Measurements from ENCODE around the gene HOXD4. TPM values are rescaled to one million over a fixed set of nuclear protein-coding genes. Genes with fewer than 3 reads are reported as not detected.
A peak's percentile ranks its signal among the peaks of the same experiment; 100 is the strongest.

HOXD4 gene
- total and polyA plus RNA-seq, 12 donors: 0.13 to 1.6 (median 0.40) TPM; not detected in 2

- DNase-seq (no peak), ATAC-seq (peak in 1 of 8 donors; percentile 18)
- 18 to 23% methylated on average over 60 of the region's 60 CpGs for WGBS, 2 donors
- H3K4me3 ChIP-seq: peak overlapping the region in 3 of 10 donors; percentile 7 to 31 (median 11)
- intact Hi-C loops (cut with DNase I): no loop called here
- TF ChIP-seq CTCF (IDR thresholded peaks at IDR 0.05): no peak
- H3K4me1 ChIP-seq: peaks cover 0 to 19% (median 5%) of the 10 kb centered on the region in 9 donors
- H3K9me3 ChIP-seq: no peaks in the 10 kb centered on the region
- peaks cover 32 to 100% (median 100%) of the 10 kb centered on the region in 7 donors for H3K27me3 ChIP-seq
- H3K36me3 ChIP-seq: no peaks in the 10 kb centered on the region
- H3K27ac ChIP-seq: peak overlapping the region in 2 of 10 donors; percentile 8 to 51
Observed at GRCh38 chr2:176172007-176172894, 20.9 kb downstream of the HOXD4 start.

DNA sequence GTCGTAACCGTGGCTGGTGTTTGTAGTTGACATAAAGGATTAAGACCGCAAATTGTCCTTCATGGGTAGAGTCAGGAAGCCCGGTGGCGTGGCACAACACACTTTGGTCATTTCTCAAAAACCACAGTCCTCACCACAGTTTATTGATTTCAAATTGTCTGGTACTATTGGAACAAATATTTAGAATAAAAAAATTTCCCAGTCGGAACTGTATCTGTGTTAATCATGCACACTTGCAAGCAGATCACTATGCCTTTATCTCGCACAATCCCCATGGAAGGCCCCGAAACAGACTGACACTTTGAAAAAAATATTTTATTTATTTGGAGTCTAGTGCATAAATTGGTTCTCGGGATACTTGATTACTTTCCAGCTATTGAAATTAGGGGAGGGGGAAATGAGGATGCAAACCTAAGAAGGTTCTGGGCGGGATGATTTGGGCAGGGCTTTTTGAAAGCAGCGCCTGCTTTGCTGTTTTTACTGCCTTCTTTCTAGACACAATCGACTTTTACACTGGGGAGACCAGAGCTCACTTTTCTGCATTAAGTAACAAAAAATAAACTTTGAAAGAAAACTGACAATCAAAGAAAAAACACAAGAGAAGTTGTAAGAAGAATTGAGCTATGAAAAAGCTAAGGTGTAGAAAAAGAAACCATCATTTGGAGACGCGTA lies 21.7 kb downstream of the HOXD4 start:
- no peaks in the 10 kb centered on the region for H3K9me3 ChIP-seq
- TF ChIP-seq CTCF (IDR thresholded peaks at IDR 0.05): no peak
- peaks cover 0 to 26% (median 9%) of the 10 kb centered on the region in 9 donors for H3K4me1 ChIP-seq
- H3K27me3 ChIP-seq: peaks cover 35 to 100% (median 100%) of the 10 kb centered on the region in 7 donors
- 30 to 43% methylated on average over 14 of the region's 14 CpGs for WGBS, 2 donors
- H3K27ac ChIP-seq: no peak overlapping the region
- ATAC-seq (no peak), DNase-seq (no peak)
- peak overlapping the region in 1 of 10 donors; percentile 31 for H3K4me3 ChIP-seq
- H3K36me3 ChIP-seq: no peaks in the 10 kb centered on the region
- intact Hi-C loops (cut with DNase I): no loop called here

- no peak for TF ChIP-seq CTCF (IDR thresholded peaks at IDR 0.05)
- Histone ChIP-seq H3K9me3 (no peaks in the 10 kb centered on the region), H3K27ac (peak overlapping the region in 1 of 10 donors; percentile 15), H3K4me3 (no peak overlapping the region), H3K36me3 (no peaks in the 10 kb centered on the region), H3K4me1 (peaks cover under 1 to 34% (median 10%) of the 10 kb centered on the region in 9 donors), H3K27me3 (peaks cover 37 to 100% (median 100%) of the 10 kb centered on the region in 7 donors)
- ATAC-seq (no peak), DNase-seq (no peak)
- intact Hi-C loops (cut with DNase I): no loop called here
- WGBS, 2 donors: 23 to 31% methylated on average over 7 of the region's 7 CpGs
Observed at GRCh38 chr2:176173567-176174381, 22.4 kb downstream of the HOXD4 start.

GRCh38 chr2:176174382-176174823 lies 23.1 kb downstream of the HOXD4 start:
- ATAC-seq (no peak), DNase-seq (no peak)
- WGBS, 2 donors: 12 to 22% methylated on average over 14 of the region's 14 CpGs
- TF ChIP-seq CTCF (IDR thresholded peaks at IDR 0.05): no peak
- Histone ChIP-seq H3K9me3 (no peaks in the 10 kb centered on the region), H3K4me1 (peaks cover 3 to 35% (median 10%) of the 10 kb centered on the region in 9 donors), H3K36me3 (no peaks in the 10 kb centered on the region), H3K27ac (peak overlapping the region in 2 of 10 donors; percentile 15 to 36), H3K4me3 (peak overlapping the region in 1 of 10 donors; percentile 17), H3K27me3 (peaks cover 37 to 100% (median 100%) of the 10 kb centered on the region in 7 donors)
- intact Hi-C loops (cut with DNase I): no loop called here

All from heart right ventricle (tissue), 16 donors.